GM12878 (cell line): ENCODE measurements around the gene CHDH. TPM values are rescaled to one million over a fixed set of nuclear protein-coding genes. Genes with fewer than 3 reads are reported as not detected.

Experiments
- ATAC-seq: fragments of 200-7000 bp; cut with Tn5 transposase; 3 replicates; pipeline ENCODE4 v1.9.1; 2020; ENCODE audit warnings: mild to moderate bottlenecking, moderate library complexity
- BruUV-seq: library from RNA; stranded (reverse); fragments of 400-500 nt; replicated peaks from 2 replicates; lab custom pipeline; 2021; lab: Mats Ljungman, UMichigan
- CTCF ChIA-PET: fragments of 300-600 bp; sonication (Branson Sonifier 250); formaldehyde crosslinking; extraction: SDS; loops from one replicate; lab custom pipeline; 2021; ENCODE audit warnings: inconsistent platforms; lab: Yijun Ruan, JAX
- POLR2A ChIA-PET: fragments of 350-600 bp; formaldehyde crosslinking; extraction: SDS; loops from one replicate; lab custom pipeline; 2021; ENCODE audit warnings: inconsistent platforms; lab: Charles Lee
- RAD21 ChIA-PET: fragments of 300-600 bp; sonication (Branson Sonifier 250); formaldehyde crosslinking; loops from one replicate; lab custom pipeline; 2023; ENCODE audit warnings: antibody characterized with exemption; ENCODE audit not compliant: unreplicated experiment; lab: Charles Lee
- SMC1A ChIA-PET: fragments of 300-600 bp; sonication (Branson Sonifier 250); formaldehyde crosslinking; loops from one replicate; lab custom pipeline; 2023; ENCODE audit not compliant: unreplicated experiment, uncharacterized antibody; lab: Charles Lee
- DNase-seq: peaks from one replicate; pipeline ENCODE4 v3.0.0-alpha.2; 2011; ENCODE audit warnings: low read depth, low spot score
- FAIRE-seq: peaks from 3 replicates; lab custom pipeline; 2011; peaks lifted over from hg19 to GRCh38; lab: Jason Lieb, UNC
- H2AFZ ChIP-seq: 2 replicates; pipeline ENCODE4 v1.6.0; 2011; ENCODE audit warnings: low read depth, low read length, control low read depth; ENCODE audit not compliant: control insufficient read depth
- H3K27ac ChIP-seq: 2 replicates; pipeline ENCODE4 v1.5.1; 2011; ENCODE audit warnings: control low read depth; ENCODE audit not compliant: control insufficient read depth, insufficient read depth
- H3K27me3 ChIP-seq, 2 experiments: replicated peaks in 1 of 2; 2 replicates each; pipeline versions ENCODE4 v1.6.0 to v1.6.1; 2011; ENCODE audit warnings: low read length in 1 of 2; ENCODE audit not compliant: control insufficient read depth in 2 of 2, insufficient read depth in 2 of 2
- H3K36me3 ChIP-seq, 2 experiments: 2 replicates each; pipeline ENCODE4 v1.5.1; 2011; ENCODE audit warnings: low read length in 1 of 2; ENCODE audit not compliant: control insufficient read depth in 2 of 2, insufficient read depth in 2 of 2
- H3K4me1 ChIP-seq: 2 replicates; pipeline ENCODE4 v1.6.1; 2011; ENCODE audit warnings: mild to moderate bottlenecking, low read length, moderate library complexity, mixed read lengths; ENCODE audit not compliant: control insufficient read depth, insufficient read depth
- H3K4me2 ChIP-seq: 2 replicates; pipeline ENCODE4 v1.6.0; 2011; ENCODE audit warnings: control low read depth; ENCODE audit not compliant: control insufficient read depth, insufficient read depth
- H3K4me3 ChIP-seq: fragments of 200-600 bp; sonication (generic); 2 replicates; pipeline ENCODE4 v1.5.1; 2016
- H3K79me2 ChIP-seq: 2 replicates; pipeline ENCODE4 v1.6.0; 2011; ENCODE audit warnings: low read length; ENCODE audit not compliant: control insufficient read depth, insufficient read depth
- H3K9ac ChIP-seq: 2 replicates; pipeline ENCODE4 v1.8.0; 2011; ENCODE audit warnings: low read length, control low read depth, mixed read lengths; ENCODE audit not compliant: control insufficient read depth, insufficient read depth
- H3K9me3 ChIP-seq: replicated peaks from 3 replicates; pipeline ENCODE4 v1.5.1; 2011; ENCODE audit warnings: mild to moderate bottlenecking, low read length; ENCODE audit not compliant: control insufficient read depth, insufficient read depth
- H4K20me1 ChIP-seq: 2 replicates; pipeline ENCODE4 v1.6.0; 2011; ENCODE audit not compliant: control insufficient read depth, insufficient read depth
- CHD4 ChIP-seq: fragments of 200-600 bp; sonication (generic); IDR thresholded peaks from 2 replicates; pipeline ENCODE4 v1.6.1; 2016; ENCODE audit warnings: mild to moderate bottlenecking
- CREB1 ChIP-seq: IDR thresholded peaks from 2 replicates; pipeline ENCODE4 v1.6.1; 2012; ENCODE audit warnings: low read depth, mild to moderate bottlenecking, inconsistent platforms
- EED ChIP-seq: sonication (generic); IDR thresholded peaks from 2 replicates; pipeline ENCODE4 v1.6.1; 2016; ENCODE audit warnings: antibody characterized with exemption, low read depth
- ESRRA ChIP-seq: IDR thresholded peaks from 2 replicates; pipeline ENCODE4 v1.6.1; 2012; ENCODE audit warnings: mild to moderate bottlenecking, low read length, improper control_type of control experiment
- HDAC2 ChIP-seq: fragments of 200-600 bp; sonication (generic); IDR thresholded peaks from 2 replicates; pipeline ENCODE4 v1.6.1; 2017
- KDM1A ChIP-seq: fragments of 200-600 bp; sonication (generic); IDR thresholded peaks from 2 replicates; pipeline ENCODE4 v1.6.1; 2016; ENCODE audit warnings: borderline replicate concordance
- KLF5 ChIP-seq: fragments of 450-650 bp; IDR thresholded peaks from 2 replicates; pipeline ENCODE4 v1.6.1; 2014; ENCODE audit warnings: mild to moderate bottlenecking; ENCODE audit not compliant: partially characterized antibody
- MXI1 ChIP-seq: fragments of 150-350 bp; IDR thresholded peaks from 2 replicates; pipeline ENCODE4 v1.6.1; 2011; ENCODE audit warnings: low read depth, mild to moderate bottlenecking, inconsistent platforms, low read length, improper control_type of control experiment
- POLR2AphosphoS5 ChIP-seq: IDR thresholded peaks from 2 replicates; pipeline ENCODE4 v1.6.1; 2011; ENCODE audit warnings: mild to moderate bottlenecking, low read length, inconsistent platforms
- ZNF217 ChIP-seq: fragments of 450-650 bp; IDR thresholded peaks from 2 replicates; pipeline ENCODE4 v1.6.1; 2017; ENCODE audit warnings: antibody characterized with exemption, mild to moderate bottlenecking
- ZSCAN29 ChIP-seq: fragments of 450-650 bp; IDR thresholded peaks from 2 replicates; pipeline ENCODE4 v1.6.1; 2017; ENCODE audit warnings: mild to moderate bottlenecking, moderate library complexity
- WGBS: methylation state at CpG from one replicate; pipeline ENCODE4 v1.1.6; 2016; ENCODE audit warnings: low lambda C conversion rate; ENCODE audit not compliant: insufficient replicate concordance, insufficient coverage; ENCODE audit errors: missing lambda C conversion rate; 5-methylcytosine and 5-hydroxymethylcytosine counted together
- in situ Hi-C: fragments of 300-500 bp; cut with MboI; formaldehyde crosslinking; loops from 9 replicates; pipeline ENCODE4 v1.14.3; 2018; ENCODE audit warnings: mixed read lengths
- intact Hi-C: fragments of 100-400 bp; cut with micrococcal nuclease; formaldehyde crosslinking; loops from one replicate; pipeline ENCODE4 v1.14.2; 2022; ENCODE audit not compliant: unreplicated experiment
- polyA plus RNA-seq, 11 experiments: library from polyadenylated mRNA; depleted of rRNA in 4 of 11; unstranded in 6 of 11; stranded (reverse) in 5 of 11; fragments of >200 nt; fragmentation: Nextera tagmentation in 4 of 11; fragmentation: Illumina TruSeq in 1 of 11; extraction: Ambion mirVana in 4 of 11; extraction: Trizol in 1 of 11; gene quantifications; 1 replicate in 1 of 11; 2 replicates in 10 of 11; pipeline versions ENCODE4 v1.2.1 to v1.2.3, GENCODE V29; 2011 to 2016; ENCODE audit warnings: inconsistent platforms in 2 of 11, missing spikeins in 2 of 11, low read depth in 1 of 11
- total RNA-seq, 4 experiments: library from RNA; depleted of rRNA in 3 of 4; stranded (reverse); fragments of >200 nt in 3 of 4; fragmentation: Illumina TruSeq in 1 of 4; extraction: Trizol in 1 of 4; gene quantifications; 2 replicates each; pipeline versions ENCODE4 v1.2.1 to v1.2.3, GENCODE V29; 2013 to 2021
- TF ChIP-seq, protein P1 (sequence below): IDR thresholded peaks from 2 replicates; pipeline ENCODE4 v1.6.1; 2011; ENCODE audit warnings: low read depth, mild to moderate bottlenecking, low read length, moderate library complexity, borderline replicate concordance; ENCODE audit errors: extremely low read depth
- TF ChIP-seq, protein P2 (sequence below): fragments of 450-650 bp; IDR thresholded peaks from 2 replicates; pipeline ENCODE4 v1.6.1; 2017; ENCODE audit warnings: mild to moderate bottlenecking, moderate library complexity
- TF ChIP-seq, protein P3 (sequence below): fragments of 450-650 bp; formaldehyde crosslinking; IDR thresholded peaks from 2 replicates; pipeline ENCODE4 v1.5.0; 2022; ENCODE audit warnings: mild to moderate bottlenecking, missing genetic modification characterization
- TF ChIP-seq, protein P4 (sequence below): fragments of 450-650 bp; IDR thresholded peaks from 2 replicates; pipeline ENCODE4 v1.6.1; 2018; ENCODE audit warnings: mild to moderate bottlenecking, low read depth, moderate library complexity; ENCODE audit not compliant: partially characterized antibody

The CHDH gene
- total and polyA plus RNA-seq, 10 of the 15 experiments (the other 5 are each of a cell fraction or from before 2014, with no cell fraction given): 0.95 to 8.3 (median 2.9) TPM

DNA sequence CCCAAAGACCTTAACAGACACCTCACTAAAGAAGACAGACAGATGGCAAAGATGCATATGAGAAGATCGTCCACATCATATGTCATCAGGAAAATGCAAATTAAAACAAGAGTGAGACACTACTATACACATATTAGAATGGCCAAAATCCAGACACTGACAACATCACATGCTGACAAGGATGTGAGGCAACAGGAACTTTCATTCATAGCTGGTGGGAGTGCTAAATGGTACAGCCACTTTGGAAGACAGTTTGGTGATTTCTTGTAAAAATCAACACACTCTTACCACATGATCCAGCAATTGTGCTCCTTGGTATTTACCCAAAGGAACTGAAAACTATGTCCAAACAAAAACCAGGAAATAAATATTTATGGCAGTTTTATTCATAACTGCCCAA lies 17.6 kb downstream of the CHDH start:
- H4K20me1 ChIP-seq: no peaks in the 10 kb centered on the region
- ATAC-seq (no peak), FAIRE-seq (no peak), DNase-seq (no peak)
- H3K9me3 ChIP-seq: no peaks in the 10 kb centered on the region
- intact Hi-C loops (no loop called here), in situ Hi-C loops (no loop called here)
- CTCF ChIA-PET: interaction anchor here (1.6 to 2.4 kb wide), 2 partner anchors 14 to 16 kb away, joined by 5 to 8 read pairs; no protein-coding TSS in a partner anchor
- no peaks in the 10 kb centered on the region for H3K36me3 ChIP-seq
- no peaks in the 10 kb centered on the region for H3K27me3 ChIP-seq
- no peak overlapping the region for H3K4me3 ChIP-seq
- POLR2A ChIA-PET: no interaction called here
- RAD21 ChIA-PET: interaction anchor here (0.8 to 1.6 kb wide), 2 partner anchors 15 to 17 kb away, joined by 4 read pairs; no protein-coding TSS in a partner anchor
- no peak overlapping the region for H3K4me2 ChIP-seq
- no peak overlapping the region for H3K9ac ChIP-seq
- H2AFZ ChIP-seq: no peak overlapping the region
- no peak overlapping the region for H3K27ac ChIP-seq
- no peaks in the 10 kb centered on the region for H3K4me1 ChIP-seq
- no peaks in the 10 kb centered on the region for H3K79me2 ChIP-seq
- no TSS peak for BruUV-seq
- SMC1A ChIA-PET: interaction anchor here (0.7 to 1.0 kb wide), 2 partner anchors 13 to 15 kb away, joined by 3 read pairs; no protein-coding TSS in a partner anchor
- 44% methylated on average over 1 of the region's 1 CpG for WGBS
- TF ChIP-seq ESRRA: no peak
- TF ChIP-seq ZSCAN29: no peak
- no peak for TF ChIP-seq ZNF217
- no peak for TF ChIP-seq POLR2AphosphoS5
- TF ChIP-seq, protein P1, sequence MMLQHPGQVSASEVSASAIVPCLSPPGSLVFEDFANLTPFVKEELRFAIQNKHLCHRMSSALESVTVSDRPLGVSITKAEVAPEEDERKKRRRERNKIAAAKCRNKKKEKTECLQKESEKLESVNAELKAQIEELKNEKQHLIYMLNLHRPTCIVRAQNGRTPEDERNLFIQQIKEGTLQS: no peak
- TF ChIP-seq, protein P2, sequence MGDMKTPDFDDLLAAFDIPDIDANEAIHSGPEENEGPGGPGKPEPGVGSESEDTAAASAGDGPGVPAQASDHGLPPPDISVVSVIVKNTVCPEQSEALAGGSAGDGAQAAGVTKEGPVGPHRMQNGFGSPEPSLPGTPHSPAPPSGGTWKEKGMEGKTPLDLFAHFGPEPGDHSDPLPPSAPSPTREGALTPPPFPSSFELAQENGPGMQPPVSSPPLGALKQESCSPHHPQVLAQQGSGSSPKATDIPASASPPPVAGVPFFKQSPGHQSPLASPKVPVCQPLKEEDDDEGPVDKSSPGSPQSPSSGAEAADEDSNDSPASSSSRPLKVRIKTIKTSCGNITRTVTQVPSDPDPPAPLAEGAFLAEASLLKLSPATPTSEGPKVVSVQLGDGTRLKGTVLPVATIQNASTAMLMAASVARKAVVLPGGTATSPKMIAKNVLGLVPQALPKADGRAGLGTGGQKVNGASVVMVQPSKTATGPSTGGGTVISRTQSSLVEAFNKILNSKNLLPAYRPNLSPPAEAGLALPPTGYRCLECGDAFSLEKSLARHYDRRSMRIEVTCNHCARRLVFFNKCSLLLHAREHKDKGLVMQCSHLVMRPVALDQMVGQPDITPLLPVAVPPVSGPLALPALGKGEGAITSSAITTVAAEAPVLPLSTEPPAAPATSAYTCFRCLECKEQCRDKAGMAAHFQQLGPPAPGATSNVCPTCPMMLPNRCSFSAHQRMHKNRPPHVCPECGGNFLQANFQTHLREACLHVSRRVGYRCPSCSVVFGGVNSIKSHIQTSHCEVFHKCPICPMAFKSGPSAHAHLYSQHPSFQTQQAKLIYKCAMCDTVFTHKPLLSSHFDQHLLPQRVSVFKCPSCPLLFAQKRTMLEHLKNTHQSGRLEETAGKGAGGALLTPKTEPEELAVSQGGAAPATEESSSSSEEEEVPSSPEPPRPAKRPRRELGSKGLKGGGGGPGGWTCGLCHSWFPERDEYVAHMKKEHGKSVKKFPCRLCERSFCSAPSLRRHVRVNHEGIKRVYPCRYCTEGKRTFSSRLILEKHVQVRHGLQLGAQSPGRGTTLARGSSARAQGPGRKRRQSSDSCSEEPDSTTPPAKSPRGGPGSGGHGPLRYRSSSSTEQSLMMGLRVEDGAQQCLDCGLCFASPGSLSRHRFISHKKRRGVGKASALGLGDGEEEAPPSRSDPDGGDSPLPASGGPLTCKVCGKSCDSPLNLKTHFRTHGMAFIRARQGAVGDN: no peak
- TF ChIP-seq, protein P3, sequence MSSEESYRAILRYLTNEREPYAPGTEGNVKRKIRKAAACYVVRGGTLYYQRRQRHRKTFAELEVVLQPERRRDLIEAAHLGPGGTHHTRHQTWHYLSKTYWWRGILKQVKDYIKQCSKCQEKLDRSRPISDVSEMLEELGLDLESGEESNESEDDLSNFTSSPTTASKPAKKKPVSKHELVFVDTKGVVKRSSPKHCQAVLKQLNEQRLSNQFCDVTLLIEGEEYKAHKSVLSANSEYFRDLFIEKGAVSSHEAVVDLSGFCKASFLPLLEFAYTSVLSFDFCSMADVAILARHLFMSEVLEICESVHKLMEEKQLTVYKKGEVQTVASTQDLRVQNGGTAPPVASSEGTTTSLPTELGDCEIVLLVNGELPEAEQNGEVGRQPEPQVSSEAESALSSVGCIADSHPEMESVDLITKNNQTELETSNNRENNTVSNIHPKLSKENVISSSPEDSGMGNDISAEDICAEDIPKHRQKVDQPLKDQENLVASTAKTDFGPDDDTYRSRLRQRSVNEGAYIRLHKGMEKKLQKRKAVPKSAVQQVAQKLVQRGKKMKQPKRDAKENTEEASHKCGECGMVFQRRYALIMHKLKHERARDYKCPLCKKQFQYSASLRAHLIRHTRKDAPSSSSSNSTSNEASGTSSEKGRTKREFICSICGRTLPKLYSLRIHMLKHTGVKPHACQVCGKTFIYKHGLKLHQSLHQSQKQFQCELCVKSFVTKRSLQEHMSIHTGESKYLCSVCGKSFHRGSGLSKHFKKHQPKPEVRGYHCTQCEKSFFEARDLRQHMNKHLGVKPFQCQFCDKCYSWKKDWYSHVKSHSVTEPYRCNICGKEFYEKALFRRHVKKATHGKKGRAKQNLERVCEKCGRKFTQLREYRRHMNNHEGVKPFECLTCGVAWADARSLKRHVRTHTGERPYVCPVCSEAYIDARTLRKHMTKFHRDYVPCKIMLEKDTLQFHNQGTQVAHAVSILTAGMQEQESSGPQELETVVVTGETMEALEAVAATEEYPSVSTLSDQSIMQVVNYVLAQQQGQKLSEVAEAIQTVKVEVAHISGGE (CRISPR knock-in tag): no peak
- no peak for TF ChIP-seq KDM1A
- TF ChIP-seq, protein P4, sequence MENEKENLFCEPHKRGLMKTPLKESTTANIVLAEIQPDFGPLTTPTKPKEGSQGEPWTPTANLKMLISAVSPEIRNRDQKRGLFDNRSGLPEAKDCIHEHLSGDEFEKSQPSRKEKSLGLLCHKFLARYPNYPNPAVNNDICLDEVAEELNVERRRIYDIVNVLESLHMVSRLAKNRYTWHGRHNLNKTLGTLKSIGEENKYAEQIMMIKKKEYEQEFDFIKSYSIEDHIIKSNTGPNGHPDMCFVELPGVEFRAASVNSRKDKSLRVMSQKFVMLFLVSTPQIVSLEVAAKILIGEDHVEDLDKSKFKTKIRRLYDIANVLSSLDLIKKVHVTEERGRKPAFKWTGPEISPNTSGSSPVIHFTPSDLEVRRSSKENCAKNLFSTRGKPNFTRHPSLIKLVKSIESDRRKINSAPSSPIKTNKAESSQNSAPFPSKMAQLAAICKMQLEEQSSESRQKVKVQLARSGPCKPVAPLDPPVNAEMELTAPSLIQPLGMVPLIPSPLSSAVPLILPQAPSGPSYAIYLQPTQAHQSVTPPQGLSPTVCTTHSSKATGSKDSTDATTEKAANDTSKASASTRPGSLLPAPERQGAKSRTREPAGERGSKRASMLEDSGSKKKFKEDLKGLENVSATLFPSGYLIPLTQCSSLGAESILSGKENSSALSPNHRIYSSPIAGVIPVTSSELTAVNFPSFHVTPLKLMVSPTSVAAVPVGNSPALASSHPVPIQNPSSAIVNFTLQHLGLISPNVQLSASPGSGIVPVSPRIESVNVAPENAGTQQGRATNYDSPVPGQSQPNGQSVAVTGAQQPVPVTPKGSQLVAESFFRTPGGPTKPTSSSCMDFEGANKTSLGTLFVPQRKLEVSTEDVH: no peak
- TF ChIP-seq HDAC2: no peak
- no peak for TF ChIP-seq KLF5
- TF ChIP-seq EED: no peak
- TF ChIP-seq CHD4: no peak
- no peak for TF ChIP-seq MXI1
- no peak for TF ChIP-seq CREB1
